SK-N-SH treated with all-trans-retinoic acid at 6 μM for 48 hours (cell line): ENCODE measurements around the gene HS6ST3.

Experiments
- ATAC-seq: fragments of 200-7000 bp; cut with Tn5 transposase; 3 replicates; pipeline ENCODE4 v1.9.1; 2020; ENCODE audit warnings: mild to moderate bottlenecking, moderate library complexity
- ARNTL ChIP-seq: fragments of 450-650 bp; formaldehyde crosslinking; IDR thresholded peaks from 2 replicates; pipeline ENCODE4 v1.5.0; 2020; ENCODE audit warnings: low read depth, mild to moderate bottlenecking, moderate library complexity, borderline replicate concordance
- BACH2 ChIP-seq: fragments of 250-450 bp; sonication (Bioruptor Pico); IDR thresholded peaks from 2 replicates; pipeline ENCODE4 v1.9.0; 2021; ENCODE audit warnings: mild to moderate bottlenecking, borderline replicate concordance
- CREB5 ChIP-seq: fragments of 250-450 bp; sonication (Bioruptor Pico); IDR thresholded peaks from 2 replicates; pipeline ENCODE4 v1.5.1; 2020; ENCODE audit warnings: low read depth, mild to moderate bottlenecking, moderate library complexity
- CSDC2 ChIP-seq: fragments of 250-450 bp; sonication (Bioruptor Pico); IDR thresholded peaks from 2 replicates; pipeline ENCODE4 v1.5.0; 2020; ENCODE audit warnings: mild to moderate bottlenecking, moderate library complexity
- CSRNP3 ChIP-seq: fragments of 250-450 bp; sonication (Bioruptor Pico); IDR thresholded peaks from 2 replicates; pipeline ENCODE4 v1.5.1; 2021; ENCODE audit warnings: mild to moderate bottlenecking, moderate library complexity
- ESRRG ChIP-seq: fragments of 250-450 bp; sonication (Bioruptor Pico); IDR thresholded peaks from 2 replicates; pipeline ENCODE4 v1.6.1; 2021; ENCODE audit warnings: mild to moderate bottlenecking
- GLIS3 ChIP-seq: fragments of 250-450 bp; sonication (Bioruptor Pico); IDR thresholded peaks from 2 replicates; pipeline ENCODE4 v1.5.0; 2020; ENCODE audit warnings: mild to moderate bottlenecking, moderate library complexity
- OSR1 ChIP-seq: fragments of 250-450 bp; sonication (Bioruptor Pico); IDR thresholded peaks from 2 replicates; pipeline ENCODE4 v1.8.0; 2022; ENCODE audit warnings: moderate library complexity, mild to moderate bottlenecking, inconsistent platforms
- PATZ1 ChIP-seq: fragments of 250-450 bp; sonication (Bioruptor Pico); IDR thresholded peaks from 2 replicates; pipeline ENCODE4 v1.8.0; 2020; ENCODE audit warnings: mild to moderate bottlenecking, moderate library complexity, borderline replicate concordance
- POU6F1 ChIP-seq: fragments of 250-450 bp; sonication (Bioruptor Pico); IDR thresholded peaks from 2 replicates; pipeline ENCODE4 v1.8.0; 2021; ENCODE audit warnings: low read depth, mild to moderate bottlenecking, moderate library complexity, borderline replicate concordance
- PPARA ChIP-seq: fragments of 250-450 bp; sonication (Bioruptor Pico); IDR thresholded peaks from 2 replicates; pipeline ENCODE4 v1.5.0; 2020; ENCODE audit warnings: mild to moderate bottlenecking, borderline replicate concordance
- RARB ChIP-seq: fragments of 250-450 bp; sonication (Bioruptor Pico); IDR thresholded peaks from 2 replicates; pipeline ENCODE4 v1.8.0; 2021; ENCODE audit warnings: mild to moderate bottlenecking, moderate library complexity
- SNAI2 ChIP-seq: fragments of 250-450 bp; sonication (Bioruptor Pico); IDR thresholded peaks from 2 replicates; pipeline ENCODE4 v1.5.0; 2020; ENCODE audit warnings: mild to moderate bottlenecking, moderate library complexity
- TOX ChIP-seq: fragments of 250-450 bp; sonication (Bioruptor Pico); IDR thresholded peaks from 2 replicates; pipeline ENCODE4 v1.8.0; 2021; ENCODE audit warnings: mild to moderate bottlenecking, moderate library complexity, borderline replicate concordance
- TSHZ2 ChIP-seq: fragments of 250-450 bp; sonication (Bioruptor Pico); IDR thresholded peaks from 2 replicates; pipeline ENCODE4 v1.5.0; 2020; ENCODE audit warnings: mild to moderate bottlenecking, moderate library complexity
- ZC3H10 ChIP-seq: fragments of 250-450 bp; sonication (Bioruptor Pico); IDR thresholded peaks from 2 replicates; pipeline ENCODE4 v1.5.1; 2021; ENCODE audit warnings: mild to moderate bottlenecking, moderate library complexity
- ZFP3 ChIP-seq: fragments of 250-450 bp; sonication (Bioruptor Pico); IDR thresholded peaks from 2 replicates; pipeline ENCODE4 v1.5.0; 2020; ENCODE audit warnings: mild to moderate bottlenecking, moderate library complexity
- ZFP30 ChIP-seq: fragments of 450-650 bp; formaldehyde crosslinking; IDR thresholded peaks from 2 replicates; pipeline ENCODE4 v1.5.0; 2022; ENCODE audit warnings: mild to moderate bottlenecking, moderate library complexity
- ZNF565 ChIP-seq: fragments of 450-650 bp; formaldehyde crosslinking; conservative IDR thresholded peaks from 2 replicates; pipeline ENCODE4 v1.5.0; 2020; ENCODE audit warnings: low read depth, mild to moderate bottlenecking, moderate library complexity
- ZNF70 ChIP-seq: fragments of 450-650 bp; formaldehyde crosslinking; IDR thresholded peaks from 2 replicates; pipeline ENCODE4 v1.5.0; 2020; ENCODE audit warnings: mild to moderate bottlenecking, moderate library complexity
- ZNF8 ChIP-seq: fragments of 450-650 bp; formaldehyde crosslinking; IDR thresholded peaks from 2 replicates; pipeline ENCODE4 v1.5.0; 2020; ENCODE audit warnings: mild to moderate bottlenecking, moderate library complexity

Gene HS6ST3

GRCh38 chr13:96796091-96796633 lies 706.3 kb downstream of the HS6ST3 start:
- no peak for ATAC-seq
- TF ChIP-seq POU6F1 (no peak), ZC3H10 (CRISPR knock-in tag) (no peak), TSHZ2 (no peak), TOX (CRISPR knock-in tag) (no peak), SNAI2 (no peak), BACH2 (no peak), PATZ1 (no peak), ESRRG (CRISPR knock-in tag) (no peak), ZNF8 (CRISPR knock-in tag) (no peak), ZFP3 (CRISPR knock-in tag) (no peak), ARNTL (no peak), CSDC2 (CRISPR knock-in tag) (no peak), ZFP30 (CRISPR knock-in tag) (no peak)

GRCh38 chr13:96797136-96797535 lies 707.2 kb downstream of the HS6ST3 start:
- TF ChIP-seq CREB5 (CRISPR knock-in tag), result no peak
- TF ChIP-seq PATZ1, result no peak
- no peak for TF ChIP-seq RARB
- TF ChIP-seq TOX (CRISPR knock-in tag), result no peak
- no peak for TF ChIP-seq GLIS3 (CRISPR knock-in tag)
- no peak for TF ChIP-seq ZNF70 (CRISPR knock-in tag)
- no peak for TF ChIP-seq OSR1 (CRISPR knock-in tag)
- no peak for TF ChIP-seq ZNF8 (CRISPR knock-in tag)
- TF ChIP-seq ARNTL, result no peak
- no peak for TF ChIP-seq ZC3H10 (CRISPR knock-in tag)

GRCh38 chr13:96803456-96804100 lies 713.7 kb downstream of the HS6ST3 start:
- no peak for ATAC-seq
- TF ChIP-seq CSDC2 (CRISPR knock-in tag) (no peak), ESRRG (CRISPR knock-in tag) (no peak), ZFP3 (CRISPR knock-in tag) (no peak), TOX (CRISPR knock-in tag) (no peak), PPARA (CRISPR knock-in tag) (no peak), ZNF565 (CRISPR knock-in tag) (no peak), BACH2 (no peak), ZFP30 (CRISPR knock-in tag) (no peak), POU6F1 (no peak), OSR1 (CRISPR knock-in tag) (no peak), TSHZ2 (no peak), CSRNP3 (CRISPR knock-in tag) (no peak), GLIS3 (CRISPR knock-in tag) (no peak)

More at GRCh38 chr13:96797136-96797535, 707.2 kb downstream of the HS6ST3 start:
- no peak for ATAC-seq
